IPS-18c (cell line): Measurements from ENCODE around the gene KCNAB2.

Experiments
- H3K4me3 ChIP-seq: 2 replicates; pipeline ENCODE4 v1.7.0; 2013; ENCODE audit warnings: low read depth, mild to moderate bottlenecking, low read length, moderate library complexity; ENCODE audit not compliant: insufficient read depth
- H3K9me3 ChIP-seq: one replicate; pipeline ENCODE4 v1.6.1; 2013; ENCODE audit warnings: mild to moderate bottlenecking, low read length, moderate library complexity; ENCODE audit not compliant: control insufficient read depth, insufficient read depth

The KCNAB2 gene

DNA sequence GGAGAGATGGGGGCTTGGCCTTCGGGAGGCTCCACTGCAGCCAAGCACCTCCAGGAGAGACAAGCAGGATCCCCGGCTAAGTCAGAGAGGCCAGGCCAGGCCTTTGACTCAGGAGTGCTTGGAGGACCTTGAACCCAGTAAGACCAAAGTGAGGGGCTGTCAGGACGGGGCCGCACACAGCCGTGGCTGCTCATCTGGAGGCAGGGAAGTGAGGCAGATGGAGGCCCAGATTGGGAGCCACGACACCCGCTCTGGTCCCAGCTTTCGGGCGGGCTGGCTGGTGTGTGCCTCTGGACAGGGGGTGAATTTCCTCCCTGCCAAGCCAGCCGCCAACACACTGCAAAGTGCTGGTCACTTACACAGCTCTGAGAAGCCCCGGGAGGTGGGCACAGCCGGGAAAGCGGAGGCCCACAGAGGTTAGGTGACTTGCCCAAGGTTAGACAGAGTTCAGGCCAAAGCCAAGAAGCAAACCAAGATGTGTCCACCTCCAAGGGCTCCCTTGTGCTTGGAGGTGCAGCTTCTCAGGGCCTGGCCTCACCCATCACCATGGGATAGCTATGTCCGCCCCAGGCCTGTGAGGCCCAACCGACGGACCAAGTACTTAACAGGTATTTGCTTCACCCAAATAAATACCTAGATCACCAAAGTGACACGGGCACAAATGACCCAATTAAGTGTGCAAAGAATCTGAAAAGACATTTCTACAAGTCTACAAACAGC lies 76.1 kb downstream of the KCNAB2 start:
- Histone ChIP-seq H3K4me3 (no peak overlapping the region), H3K9me3 (no peaks in the 10 kb centered on the region)

DNA sequence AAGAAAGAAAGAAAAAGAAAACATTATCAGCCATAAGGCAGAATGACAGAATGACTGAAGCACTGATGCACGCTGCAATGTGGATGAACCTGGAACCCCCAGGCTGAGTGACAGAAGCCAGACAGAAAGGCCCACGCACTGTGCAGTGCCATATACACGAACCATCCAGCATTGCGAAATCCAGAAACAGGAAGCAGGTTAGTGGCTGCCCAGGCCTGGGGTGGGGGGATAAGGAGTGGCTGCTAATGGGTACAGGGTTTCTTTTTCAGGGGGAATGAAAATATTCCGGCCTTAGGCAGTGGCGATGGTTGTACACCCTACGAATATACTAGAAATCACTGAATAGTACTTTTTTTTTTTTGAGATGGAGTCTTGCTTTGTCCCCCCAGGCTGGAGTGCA lies 77.4 kb downstream of the KCNAB2 start:
- Histone ChIP-seq H3K9me3 (no peaks in the 10 kb centered on the region), H3K4me3 (no peak overlapping the region)

DNA sequence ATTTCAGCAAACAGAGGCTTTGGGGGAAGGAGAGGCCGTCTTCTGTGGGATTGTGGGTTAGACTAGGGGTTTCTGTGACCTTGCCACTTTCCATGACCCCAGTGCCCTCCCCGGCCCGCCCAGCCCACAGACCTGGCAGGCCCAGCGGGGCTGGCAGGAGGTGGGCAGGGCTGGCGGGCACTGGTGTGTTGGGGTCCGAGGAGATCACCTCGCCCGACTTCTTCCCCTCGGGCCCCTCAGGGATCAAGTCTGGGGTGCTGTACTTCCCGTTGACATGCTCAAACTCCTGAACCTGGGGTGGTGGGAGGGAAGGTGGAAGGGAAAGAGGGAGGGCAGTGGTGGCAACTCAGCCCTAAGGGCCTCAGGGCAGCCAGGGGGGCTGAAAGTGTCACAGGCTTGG lies 78.1 kb downstream of the KCNAB2 start:
- Histone ChIP-seq H3K9me3 (no peaks in the 10 kb centered on the region), H3K4me3 (no peak overlapping the region)

DNA sequence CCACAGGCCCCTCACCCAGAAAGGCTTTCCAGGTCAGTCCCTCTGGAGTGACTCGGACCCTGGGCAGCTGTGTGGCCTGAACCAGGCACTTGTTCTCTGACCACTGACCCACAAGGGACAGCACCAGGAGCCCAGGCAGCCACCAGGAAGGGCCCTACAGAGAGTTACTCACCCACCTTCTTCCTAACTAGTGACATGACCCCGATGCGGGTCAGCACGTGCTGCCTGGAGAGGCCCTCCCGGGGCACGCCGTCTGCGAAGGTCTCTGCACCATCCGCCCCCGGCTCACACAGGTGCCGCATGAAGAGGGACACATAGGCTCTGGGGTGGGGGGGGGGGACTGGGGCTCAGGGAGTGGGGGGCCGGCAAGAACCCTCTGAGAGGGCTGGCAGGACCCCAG lies 78.7 kb downstream of the KCNAB2 start:
- Histone ChIP-seq H3K9me3 (no peaks in the 10 kb centered on the region), H3K4me3 (no peak overlapping the region)

DNA sequence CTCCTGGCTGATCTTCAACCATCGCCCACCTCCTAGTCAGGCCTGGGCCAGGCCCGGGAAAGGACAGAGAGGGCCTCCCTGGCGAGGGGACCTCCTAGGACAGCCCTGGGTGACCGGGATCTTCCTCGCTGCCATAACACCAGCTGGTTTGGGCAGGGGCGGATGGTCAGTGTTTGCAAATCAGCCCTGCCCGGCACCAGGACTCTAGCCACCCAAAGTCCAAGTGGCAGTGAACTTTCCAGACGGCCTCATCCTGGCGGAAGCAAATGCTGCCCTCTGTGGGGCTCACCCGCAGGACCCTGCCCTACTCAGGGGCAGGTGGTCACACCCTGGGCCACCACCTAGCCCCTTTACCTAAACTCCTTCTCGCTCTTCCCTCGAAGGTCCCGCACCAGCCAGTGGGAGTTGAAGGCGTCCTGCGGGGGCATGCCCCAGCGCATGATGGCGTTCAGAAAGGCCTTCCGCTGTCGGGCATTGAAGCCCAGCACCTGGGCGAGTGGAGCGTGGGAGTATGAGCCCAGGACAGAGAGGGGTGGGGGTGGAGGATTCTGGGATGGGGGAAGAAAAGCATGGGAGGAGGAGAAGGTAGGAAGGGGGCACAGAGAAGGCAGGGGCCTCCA lies 79.2 kb downstream of the KCNAB2 start:
- Histone ChIP-seq H3K4me3 (no peak overlapping the region), H3K9me3 (no peaks in the 10 kb centered on the region)

DNA sequence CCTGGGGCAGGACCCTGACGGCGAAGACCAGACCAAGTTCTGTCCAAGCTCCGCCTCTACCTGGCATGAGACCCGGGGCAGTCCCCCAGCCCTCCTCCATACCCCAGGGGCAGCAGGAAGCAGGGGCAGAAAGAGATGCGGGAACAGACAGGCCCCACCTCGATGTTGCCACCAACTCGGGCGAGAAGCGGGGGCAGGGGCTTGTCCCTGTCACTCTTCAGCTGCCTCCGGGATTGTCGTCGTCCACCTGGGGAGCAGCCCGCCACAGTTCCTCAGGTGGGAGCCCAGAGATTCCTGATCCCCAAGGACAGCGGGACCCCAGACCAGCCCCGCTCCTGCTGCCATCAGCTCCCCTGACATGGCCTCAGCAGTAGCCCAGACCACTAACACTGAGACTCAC lies 79.7 kb downstream of the KCNAB2 start:
- Histone ChIP-seq H3K9me3 (no peaks in the 10 kb centered on the region), H3K4me3 (no peak overlapping the region)

DNA sequence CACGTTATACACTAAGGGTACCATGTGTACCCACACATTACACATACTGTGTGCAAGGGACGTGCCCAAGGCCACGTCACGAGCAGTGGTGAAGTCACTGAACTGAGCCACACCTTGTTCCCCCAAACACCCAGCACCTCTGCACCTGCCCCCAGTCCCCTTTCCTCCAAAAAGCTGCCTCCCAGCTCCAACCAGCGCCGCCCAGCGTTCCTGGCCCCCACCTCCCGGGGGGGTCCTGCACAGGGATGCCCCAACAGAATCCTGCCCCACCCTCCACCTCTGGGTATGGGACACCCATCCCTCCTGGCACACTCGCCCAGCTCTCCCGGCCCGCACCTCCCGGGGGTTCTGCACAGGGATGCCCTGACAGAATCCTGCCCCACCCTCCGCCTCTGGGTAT lies 80.3 kb downstream of the KCNAB2 start:
- no peak overlapping the region for H3K4me3 ChIP-seq

DNA sequence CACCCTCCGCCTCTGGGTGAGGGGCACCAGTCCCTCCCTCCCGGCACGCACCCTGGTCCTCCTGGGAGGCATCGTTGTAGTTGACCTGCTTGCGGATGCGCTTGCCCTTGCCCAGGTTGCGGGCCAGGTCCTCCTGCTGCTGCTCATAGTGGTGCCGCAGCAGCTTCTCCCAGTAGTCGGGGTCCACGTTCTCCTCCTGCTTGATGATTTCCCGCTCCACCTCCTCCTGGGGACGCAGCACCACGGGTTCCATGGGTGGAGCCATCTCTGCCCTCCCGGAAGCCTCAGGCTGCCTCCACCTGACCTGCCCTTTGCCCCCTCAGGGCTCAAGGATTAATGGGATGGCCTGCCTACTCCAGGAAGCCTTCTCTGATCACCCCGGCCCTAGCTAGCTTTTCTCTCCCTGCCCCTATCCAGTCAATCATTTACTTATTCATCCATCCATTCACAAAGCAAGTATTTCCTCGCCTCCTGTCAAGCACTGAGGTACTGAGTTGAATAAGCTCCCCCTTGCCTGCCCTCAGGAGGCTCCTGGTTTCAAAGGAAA lies 80.9 kb downstream of the KCNAB2 start:
- no peak overlapping the region for H3K4me3 ChIP-seq
- no peaks in the 10 kb centered on the region for H3K9me3 ChIP-seq

More for the DNA sequence above, 80.3 kb downstream of the KCNAB2 start:
- no peaks in the 10 kb centered on the region for H3K9me3 ChIP-seq

DNA sequence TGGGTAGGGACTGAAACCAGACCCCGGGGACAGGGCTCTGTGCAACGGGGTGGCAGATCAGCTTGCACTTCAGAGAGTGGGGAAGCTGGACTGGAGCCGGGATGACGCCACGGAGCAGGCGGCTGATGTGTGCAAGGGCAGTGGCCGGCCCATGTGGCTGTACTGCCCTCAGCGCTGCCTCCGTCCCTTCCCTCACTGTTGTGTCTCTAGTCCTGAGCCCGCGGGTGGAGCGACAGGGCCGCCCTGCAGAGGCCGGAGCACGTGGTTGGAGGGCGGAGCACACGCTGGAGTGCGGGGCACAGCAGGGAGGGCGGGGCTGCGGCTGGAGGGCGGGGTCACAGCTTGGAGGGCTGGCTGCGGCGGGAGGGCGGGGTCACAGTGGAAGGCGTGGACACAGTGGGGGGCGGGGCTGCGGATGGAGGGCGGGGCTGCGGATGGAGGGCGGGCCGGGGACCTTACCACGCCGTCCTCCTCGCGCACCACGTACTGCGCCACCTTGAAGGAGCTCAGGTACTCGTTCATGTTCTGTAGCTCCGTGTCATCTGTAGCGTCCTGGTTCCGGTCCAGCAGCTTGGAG lies 82.0 kb downstream of the KCNAB2 start:
- no peak overlapping the region for H3K4me3 ChIP-seq
- H3K9me3 ChIP-seq = no peaks in the 10 kb centered on the region

DNA sequence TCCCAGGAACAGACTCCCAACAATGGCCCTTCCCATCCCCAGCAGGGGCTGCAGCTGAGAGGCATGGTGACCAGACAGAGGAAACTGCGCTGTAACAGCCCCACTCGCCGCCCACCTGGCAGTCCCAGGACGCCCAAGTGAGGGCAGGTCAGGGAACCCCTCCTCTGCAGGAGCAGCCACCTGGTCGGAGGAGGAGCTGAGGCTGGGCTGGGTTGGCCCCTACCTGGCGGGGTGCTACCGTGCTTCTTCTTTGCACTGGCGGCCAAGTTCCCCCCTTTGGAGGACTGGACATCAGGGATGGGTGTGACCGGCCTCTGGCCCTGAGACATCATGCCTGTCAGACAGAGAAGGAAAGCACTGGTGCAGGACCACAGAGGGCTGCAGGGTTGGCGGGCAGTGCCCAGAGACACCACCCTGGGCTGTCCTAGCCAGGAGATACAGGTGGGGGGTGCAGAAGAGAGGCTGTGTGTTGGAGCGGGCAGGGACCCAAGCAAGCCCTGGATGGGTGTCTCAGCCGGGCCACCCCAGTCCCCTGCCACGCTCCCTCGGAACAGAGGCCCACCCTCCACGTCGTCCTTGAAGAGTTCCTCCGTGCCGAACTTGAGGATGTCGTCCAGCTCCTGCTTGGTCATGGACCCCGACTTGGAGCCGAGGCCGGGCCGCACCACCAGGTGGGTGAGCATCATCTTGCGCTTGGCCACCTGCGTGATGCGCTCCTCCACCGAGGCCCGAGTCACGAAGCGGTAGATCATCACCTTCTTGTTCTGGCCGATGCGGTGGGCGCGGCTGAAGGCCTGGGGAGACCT lies 82.8 kb downstream of the KCNAB2 start:
- Histone ChIP-seq H3K4me3 (no peak overlapping the region), H3K9me3 (no peaks in the 10 kb centered on the region)

DNA sequence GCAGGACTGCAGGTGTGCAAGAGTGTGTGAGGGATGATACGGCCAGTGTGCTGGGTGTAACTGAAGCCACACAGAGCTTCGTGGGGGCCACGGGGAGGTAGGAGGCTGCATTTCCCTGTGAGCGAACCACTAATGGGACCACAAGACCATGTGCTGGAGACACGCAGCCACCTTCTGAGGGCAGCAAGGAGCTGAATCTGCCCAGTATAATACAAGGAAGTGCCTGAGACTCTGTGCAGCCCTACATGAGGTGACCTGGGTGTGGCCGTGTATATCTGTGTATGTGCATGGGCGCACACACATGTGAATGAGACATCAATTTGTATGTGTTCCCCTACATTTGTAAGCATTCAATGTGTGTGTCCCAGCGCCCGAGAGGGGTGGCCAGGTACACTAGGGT lies 83.6 kb downstream of the KCNAB2 start:
- Histone ChIP-seq H3K9me3 (no peaks in the 10 kb centered on the region), H3K4me3 (no peak overlapping the region)

DNA sequence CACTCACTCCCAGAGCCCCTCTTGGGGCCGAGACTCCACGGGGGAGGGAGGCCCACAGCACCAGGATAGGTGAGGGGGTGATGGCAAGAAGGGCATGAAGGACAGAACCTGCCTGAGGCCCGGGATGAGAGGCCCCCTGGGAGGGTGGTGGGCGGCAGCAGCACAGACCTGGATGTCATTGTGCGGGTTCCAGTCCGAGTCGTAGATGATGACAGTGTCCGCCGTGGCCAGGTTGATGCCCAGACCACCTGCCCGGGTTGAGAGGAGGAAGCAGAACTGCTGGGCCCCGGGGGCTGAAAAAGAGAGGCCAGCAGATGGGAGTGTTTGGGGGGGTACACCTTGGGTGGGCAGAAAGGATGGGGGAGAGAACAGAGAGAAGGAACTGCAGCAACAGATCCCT lies 84.3 kb downstream of the KCNAB2 start:
- Histone ChIP-seq H3K4me3 (no peak overlapping the region), H3K9me3 (no peaks in the 10 kb centered on the region)

DNA sequence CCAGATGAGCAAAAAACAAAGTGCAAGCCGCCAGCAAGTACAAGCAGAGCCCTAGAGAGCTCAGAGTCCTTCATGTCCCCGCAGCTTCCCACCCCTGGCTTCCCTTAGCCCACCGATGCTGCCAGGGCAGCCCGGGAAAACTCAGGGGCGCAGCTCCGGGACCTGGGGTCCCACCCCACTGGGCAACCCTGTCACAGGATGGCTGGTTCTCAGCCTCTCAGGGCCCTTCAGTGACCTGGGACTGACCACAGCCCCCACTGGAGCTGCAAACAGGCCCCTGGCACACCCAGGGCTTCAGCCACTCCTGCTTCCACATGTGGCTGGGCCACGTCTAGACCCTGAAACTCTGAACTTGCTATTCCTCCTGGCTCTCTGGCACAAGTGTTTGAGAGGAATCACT lies 84.9 kb downstream of the KCNAB2 start:
- H3K4me3 ChIP-seq = no peak overlapping the region
- no peaks in the 10 kb centered on the region for H3K9me3 ChIP-seq

DNA sequence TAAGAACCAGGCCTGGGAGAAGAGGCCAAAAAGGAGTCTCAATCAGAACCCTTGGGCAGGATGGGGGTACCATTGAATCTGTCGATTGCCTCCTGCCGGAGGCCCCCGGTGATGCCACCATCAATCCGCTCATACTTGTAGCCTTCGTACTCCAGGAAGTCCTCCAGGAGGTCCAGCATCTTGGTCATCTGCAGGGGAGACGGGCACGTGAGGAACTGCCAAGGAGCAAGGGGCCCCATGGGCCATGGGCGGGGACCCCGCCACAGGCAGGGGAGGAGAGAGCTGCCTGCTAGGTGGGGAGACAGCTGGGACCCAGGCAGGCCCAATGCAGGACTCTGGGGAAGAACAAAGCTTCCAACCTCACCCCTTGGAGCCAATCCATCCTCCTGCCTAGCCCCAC lies 85.9 kb downstream of the KCNAB2 start:
- Histone ChIP-seq H3K9me3 (no peaks in the 10 kb centered on the region), H3K4me3 (no peak overlapping the region)

DNA sequence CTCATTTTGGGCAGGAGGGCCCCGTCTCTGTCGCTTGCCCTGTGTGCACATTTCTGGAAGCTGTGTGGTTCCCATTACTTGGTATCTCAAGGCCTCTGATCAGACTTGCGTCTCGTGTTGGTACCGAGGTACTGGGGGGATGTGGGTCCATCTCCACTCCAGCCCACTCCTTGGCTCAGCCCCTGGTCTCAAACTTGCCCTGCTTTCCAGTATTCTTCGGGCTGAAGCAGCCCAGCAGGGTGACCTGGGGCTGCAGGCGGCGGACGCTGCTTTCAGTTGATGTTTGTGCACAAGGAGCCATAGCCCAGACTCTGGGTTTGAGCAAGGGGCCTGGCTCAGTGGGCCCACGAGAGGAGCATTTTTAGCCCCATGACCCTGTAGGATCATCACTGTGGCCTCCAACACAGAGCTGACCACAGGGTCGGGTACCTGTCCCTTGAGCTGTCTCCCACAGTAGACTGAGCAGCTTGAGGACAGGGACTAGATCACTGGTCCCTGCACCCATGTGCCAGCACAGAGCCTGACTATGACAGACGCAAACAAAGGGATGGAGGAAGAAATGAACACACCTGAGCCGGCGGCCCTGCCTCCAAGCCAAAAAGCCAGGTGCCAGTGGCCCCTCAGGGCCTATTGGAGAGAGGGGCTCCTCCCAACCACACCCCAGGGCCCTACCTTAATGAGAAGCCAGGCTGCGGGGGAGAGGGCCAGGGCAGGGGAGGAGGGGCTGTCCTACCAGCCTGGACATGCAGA lies 87.6 kb downstream of the KCNAB2 start:
- Histone ChIP-seq H3K9me3 (no peaks in the 10 kb centered on the region), H3K4me3 (no peak overlapping the region)

DNA sequence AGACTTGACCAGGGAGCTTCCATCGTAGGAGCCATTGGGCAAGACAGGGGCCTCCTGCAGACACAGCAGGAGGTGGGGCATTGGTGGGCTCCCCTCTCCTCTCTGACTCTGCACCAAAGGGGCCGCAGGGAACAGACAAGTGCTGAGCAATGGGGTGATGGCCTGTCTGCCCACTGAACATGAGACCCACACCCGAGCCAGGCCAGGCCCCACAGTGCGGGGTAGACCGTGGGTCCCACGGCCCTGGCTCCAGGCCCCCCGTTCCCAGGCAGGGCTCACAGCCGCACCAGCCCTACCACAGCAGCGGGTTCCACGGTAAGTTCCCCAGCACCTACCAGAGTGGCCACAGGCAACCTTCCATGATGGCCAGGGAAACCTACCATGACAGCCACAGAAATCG lies 88.5 kb downstream of the KCNAB2 start:
- Histone ChIP-seq H3K4me3 (no peak overlapping the region), H3K9me3 (no peaks in the 10 kb centered on the region)
